HG03354 (cell line): Measurements from ENCODE around the gene NGEF.
"Not testable (repeated sequence)": the region's sequence is repeated elsewhere in the genome, so short reads cannot be mapped to it uniquely, and the experiment has no call there.

Experiments used
- ATAC-seq: cut with Tn5 transposase; IDR thresholded peaks from one replicate; pipeline ENCODE4 v1.9.1; 2021; ENCODE audit warnings: mild to moderate bottlenecking; ENCODE audit not compliant: unreplicated experiment, poor library complexity, severe bottlenecking

Gene NGEF

DNA sequence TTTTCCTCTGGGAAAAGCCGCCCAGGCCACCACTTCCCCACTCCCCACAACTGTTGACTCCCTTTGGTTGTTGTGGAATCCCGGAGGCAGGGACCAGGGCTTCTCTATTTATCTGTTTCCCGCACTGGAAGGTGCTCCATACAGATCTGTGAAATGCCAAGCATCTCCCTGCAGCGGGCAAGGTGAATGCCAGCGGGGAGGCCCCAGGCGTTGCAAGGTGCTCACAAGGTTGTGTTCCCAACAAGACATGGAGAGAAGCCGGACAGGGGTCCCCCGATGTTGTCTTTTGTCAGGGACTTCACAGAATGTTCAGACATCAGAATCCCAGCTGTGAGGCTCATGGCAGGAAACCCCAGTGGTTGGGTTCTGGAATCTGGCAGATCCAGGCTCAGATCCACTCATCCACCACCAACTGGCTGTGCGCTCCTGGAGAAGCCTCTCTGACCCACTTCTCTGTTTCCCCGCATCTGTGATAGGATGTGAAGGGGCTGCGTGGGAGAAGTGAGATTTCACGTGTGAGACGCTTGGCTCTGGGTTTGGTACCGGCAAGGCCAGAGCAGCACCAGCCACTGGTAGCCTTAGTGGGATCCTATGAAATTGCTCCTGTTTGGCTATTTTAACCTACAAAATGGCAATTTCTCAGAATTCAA lies 10.8 kb upstream of the NGEF start:
- no peak for ATAC-seq

DNA sequence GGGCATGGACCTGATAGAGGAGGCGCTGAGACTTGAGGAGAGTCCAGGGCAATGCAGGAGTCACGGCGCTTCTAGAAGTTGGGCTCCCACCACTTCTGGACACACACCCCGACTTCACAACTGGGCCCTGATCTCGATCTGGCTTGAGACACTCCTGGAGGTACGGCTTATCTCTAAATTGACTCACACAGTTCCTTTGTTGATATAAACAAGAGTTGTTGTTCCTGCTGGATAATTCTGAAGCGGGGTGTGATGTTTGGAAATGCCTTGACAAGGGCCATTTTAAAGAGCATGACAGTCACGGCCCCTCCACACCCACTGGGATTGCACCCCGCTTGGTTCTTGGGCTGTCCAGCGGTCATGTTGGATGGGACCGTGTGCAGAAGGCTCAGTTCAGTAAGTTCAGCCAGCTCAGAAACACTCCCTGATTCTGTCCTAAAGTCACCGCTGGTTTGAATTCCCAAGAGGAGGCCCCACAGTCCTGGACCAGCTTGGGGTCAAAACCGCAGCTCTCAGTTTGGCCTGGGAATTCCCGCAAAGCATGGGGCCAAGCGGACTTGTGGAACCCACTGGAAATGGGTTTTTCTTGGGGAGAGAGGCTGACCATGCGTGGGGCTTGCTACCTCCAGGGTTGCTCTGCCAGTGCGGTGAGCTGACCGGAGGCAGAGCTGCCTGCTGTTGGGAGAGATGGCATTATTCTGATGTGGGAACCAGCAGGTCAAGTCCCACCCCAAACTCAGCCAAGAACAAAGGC lies 10.1 kb upstream of the NGEF start:
- no peak for ATAC-seq

DNA sequence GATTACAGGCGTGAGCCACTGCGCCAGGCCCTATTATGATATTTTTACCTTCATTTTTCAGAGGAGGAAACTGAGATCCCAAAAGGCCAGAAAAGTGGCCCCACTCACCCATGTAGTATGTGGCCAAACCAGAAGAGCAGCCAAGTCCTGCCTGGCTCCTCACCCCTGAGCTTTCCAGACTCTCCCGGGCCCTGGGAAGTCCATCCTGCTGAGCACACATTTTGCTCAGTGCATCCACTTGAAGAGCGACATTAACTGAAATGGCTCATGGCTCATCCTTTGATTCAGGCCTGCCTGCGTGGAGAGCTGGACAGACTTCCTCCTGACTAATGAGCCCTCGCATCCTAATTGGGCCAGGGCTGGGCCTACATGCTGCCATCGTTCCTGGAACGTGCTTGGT lies 9.5 kb upstream of the NGEF start:
- ATAC-seq: no peak

DNA sequence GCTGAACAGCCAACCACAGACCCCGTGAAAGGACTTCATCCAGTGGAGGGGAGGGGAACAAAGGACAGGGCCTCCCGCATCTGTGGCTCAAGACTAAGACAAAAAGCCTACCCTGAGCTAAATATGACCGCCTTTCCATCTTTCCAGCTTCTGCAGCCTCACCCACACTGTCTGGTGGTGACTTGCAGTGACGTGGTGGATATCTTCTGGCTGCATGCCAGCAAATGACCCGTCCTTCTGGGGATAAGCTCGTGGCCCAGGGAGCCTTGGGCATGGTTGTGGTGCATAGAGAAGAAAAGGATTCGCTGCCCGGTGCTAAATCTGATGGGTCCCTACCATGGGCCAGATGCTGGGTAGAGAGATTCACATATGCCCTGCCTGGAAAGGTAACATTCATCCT lies 8.7 kb upstream of the NGEF start:
- ATAC-seq: no peak

DNA sequence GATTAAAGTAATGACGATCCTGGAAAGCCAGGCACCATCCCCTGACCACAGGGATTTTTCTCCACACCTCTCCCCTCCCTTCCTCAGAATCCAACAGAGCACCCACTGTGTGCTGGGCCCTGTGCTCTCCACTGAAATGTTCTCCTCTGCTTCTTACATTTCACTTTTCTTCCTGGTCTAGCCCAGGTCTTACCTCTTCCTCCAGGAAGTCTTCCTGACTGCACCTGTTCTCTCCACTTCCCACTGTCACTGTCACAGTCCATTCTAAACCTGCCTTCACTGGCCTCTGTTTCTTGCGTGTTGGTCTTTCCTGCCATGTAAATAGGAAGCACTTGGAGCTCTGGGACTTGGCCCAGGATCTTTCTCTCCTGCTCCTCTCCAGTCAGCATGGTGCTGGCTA lies 7.4 kb upstream of the NGEF start:
- ATAC-seq: no peak

DNA sequence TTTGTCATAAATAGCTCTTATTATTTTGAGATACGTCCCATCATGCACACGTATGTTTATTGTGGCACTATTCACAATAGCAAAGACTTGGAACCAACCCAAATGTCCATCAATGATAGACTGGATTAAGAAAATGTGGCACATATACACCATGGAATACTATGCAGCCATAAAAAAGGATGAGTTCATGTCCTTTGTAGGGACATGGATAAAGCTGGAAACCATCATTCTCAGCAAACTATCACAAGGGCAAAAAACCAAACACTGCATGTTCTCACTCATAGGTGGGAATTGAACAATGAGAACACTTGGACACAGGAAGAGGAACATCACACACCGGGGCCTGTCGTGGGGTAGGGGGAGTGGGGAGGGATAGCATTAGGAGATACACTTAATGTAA lies 6.6 kb upstream of the NGEF start:
- not testable (repeated sequence) for ATAC-seq

DNA sequence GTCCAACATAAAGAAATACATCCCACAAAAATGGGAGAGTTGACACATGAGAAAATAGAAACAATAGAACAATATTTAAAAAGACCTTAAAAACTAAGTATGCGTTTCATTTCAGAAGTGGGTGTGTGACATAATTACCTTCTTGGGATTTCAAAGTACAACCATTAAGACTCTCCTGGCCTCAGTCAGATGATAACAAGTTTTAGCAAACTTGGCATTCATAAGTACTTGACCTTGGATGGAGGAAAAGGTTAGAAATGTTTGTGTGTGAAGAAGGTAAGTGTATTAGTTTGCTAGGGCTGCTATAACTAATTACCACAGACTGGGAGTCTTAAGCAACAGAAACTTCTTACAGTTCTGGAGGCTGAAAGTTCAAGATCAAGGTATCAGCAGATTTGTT lies 4.9 kb upstream of the NGEF start:
- no peak for ATAC-seq

DNA sequence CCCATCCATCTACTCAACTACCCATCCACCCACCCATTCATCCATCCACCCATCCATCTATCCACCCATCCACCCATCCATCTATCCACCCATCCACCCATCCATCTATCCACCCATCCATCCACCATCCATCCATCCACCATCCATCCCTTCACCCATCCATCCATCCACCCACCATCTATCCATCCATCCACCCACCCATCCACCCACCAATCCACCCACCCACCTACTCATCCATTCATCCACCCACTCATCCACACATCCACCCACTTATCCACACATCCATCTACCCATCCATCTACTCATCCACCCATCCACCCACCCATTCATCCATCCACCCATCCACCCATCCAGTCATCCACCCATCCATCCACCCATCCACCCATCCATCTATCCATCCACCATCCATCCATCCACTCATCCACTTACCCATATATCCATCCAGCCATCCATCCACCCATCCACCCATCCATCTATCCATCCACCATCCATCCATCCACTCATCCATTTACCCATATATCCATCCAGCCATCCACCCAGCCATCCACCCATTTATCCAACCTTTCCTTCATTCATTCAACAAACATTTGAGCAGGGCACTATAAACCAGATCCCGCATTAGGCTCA lies 2.1 kb upstream of the NGEF start:
- ATAC-seq: no peak

DNA sequence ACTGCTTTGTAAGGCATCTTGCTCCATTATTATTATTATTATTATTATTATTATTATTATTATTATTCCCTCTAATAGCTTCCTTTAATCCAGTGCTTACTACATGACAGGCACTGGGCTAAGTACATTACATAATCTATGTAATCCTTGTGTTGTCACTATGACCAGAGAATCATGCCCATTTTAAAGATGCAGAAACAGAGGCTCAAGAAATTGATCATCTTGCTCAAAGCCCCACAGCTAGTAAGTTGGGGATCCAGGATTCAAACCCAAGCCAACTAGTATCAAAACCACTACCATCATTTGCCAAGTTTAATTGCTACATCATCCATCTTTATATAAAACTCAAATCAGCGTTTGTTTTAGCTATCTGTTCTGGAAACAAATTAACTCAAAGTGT lies 594 bp upstream of the NGEF start:
- no peak for ATAC-seq

DNA sequence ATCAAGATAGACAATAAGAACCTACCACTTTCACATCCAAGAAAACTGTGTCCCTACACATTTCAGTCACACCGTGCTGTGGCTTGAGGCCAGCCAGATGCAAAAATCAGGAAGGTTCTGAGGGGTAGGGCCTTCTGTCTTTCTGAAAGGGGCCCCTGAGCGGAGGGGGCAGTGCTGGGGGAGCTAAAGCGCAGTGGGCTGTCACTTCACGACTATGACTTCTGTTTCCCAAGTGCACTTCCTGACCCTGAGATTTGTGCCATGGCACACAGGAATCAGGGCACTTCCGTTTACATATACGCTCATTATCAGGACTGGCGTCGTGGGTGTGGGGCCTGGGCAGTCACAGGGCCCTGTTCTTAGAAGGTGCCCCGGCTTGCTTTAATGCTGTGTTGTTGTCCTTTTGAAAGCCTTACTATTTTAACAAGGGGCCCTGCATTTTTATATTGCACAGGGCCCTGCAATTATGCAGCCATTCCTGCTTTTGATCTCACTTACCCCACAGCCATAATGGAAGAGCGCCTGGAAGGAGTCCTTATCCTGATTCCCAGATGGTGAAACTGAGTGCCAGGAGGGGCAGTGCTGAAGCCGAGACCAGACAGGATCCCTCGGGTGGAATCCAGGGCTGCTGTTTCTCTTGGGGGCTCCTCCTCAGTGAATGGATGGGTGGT lies 620 bp downstream of the NGEF start:
- no peak for ATAC-seq

DNA sequence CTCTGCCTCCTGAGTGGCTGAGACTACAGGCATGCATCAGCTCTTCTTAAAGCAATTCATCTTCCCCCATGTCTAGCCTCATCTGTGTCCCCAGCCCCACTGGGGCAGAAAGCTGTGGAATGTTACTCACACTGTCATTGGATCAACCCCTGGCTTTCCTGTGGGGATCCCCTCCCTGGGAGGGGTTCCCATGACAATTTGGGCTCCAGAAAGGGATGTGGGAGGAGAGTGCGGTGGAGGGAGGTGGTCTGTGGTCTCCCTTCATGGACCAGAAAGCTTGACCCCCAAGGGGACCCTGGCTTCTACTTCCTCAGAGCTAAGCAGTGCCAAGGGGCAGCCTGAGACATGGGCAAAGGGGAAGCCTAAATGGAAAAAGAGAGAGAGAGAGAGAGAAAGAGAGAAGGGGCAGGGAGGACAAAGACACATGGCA lies 1.3 kb downstream of the NGEF start:
- no peak for ATAC-seq

DNA sequence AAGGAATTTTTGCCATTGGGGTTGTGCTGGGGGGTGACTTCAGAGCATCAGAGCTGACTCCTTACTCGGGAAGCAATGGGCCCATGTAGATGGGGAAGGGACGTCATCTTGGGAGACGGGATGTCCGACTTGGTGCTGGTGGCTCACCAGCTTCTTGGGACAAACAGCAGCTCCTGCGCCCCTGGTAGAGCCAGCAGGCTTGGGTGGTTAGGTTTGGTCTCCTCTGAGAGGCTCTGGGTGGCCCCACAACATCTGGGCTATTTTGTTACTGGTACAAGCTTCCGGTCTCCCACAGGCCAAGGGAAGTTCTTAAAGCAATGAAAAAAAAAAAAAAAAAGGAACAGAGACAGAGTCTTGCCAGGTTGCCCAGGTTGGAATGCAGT lies 1.8 kb downstream of the NGEF start:
- no peak for ATAC-seq

DNA sequence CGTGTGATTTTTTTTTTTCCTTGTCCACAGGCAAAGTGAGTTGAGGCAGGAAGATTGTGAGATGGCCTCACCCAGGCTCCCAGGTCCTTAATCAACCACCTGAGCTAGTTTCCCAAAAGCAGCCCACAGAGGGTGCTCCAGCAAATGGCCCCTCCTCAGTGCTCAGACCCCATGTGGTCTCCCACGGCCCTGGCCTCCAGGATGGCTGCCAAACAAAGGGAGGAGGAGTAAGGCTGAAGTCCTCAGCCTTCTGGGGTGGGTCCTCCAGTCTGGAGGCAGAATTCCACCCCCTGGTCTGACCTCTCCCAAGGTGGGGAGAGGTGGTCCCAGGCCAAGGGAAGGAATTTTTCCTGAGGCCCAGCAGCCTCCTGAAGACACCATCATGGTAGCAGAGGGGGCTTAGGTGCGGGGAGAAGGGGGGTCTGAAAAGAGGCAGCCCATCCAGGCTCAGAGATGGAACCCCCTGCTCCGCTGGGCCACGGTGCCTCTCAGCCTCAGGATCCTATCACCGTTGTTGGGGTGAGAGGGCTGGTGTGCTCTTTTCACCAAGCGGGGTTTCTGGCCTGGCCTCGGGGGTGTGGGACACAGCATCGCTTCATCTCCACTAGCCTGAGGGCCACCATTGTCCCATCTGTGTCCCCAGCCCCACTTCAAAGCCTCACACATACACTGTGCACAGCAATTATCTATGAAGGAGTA lies 2.3 kb downstream of the NGEF start:
- no peak for ATAC-seq

DNA sequence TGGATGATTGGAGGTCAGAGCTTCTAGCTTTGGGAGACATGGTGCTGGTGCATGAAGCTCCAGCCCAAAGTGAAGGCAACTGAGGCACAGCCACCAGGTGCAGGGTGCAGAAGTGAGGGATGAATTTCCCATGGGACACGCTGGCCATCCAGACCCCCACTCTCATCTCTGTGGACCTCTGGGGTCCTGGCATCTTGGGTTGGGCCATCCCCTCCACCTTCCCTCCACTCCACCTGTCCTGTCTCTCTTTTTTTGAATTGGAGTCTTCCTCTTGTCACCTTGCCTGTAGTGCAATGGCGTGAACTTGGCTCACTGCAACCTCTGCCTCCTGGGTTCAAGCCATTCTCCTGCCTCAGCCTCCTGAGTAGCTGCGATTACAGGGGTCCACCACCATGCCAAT lies 3.4 kb downstream of the NGEF start:
- ATAC-seq: no peak

DNA sequence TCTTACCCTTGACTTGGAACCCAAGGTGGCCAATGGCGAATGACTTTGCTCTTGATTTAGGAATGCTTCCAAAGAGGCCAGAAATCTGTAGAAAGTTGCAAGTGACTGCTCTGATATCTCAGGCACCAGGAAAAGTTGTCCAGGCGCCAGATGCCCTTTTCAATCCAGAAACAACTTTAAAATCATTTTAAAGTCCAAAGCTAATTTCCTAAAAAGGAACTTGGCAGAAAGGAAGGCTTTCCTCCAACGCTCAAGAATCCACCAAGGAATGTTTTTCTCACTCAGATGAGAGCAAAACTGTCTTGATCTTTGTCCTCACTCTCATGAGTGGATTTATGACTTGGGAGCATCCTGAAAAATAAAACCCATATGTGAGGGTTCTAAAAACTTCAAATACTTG lies 5.3 kb downstream of the NGEF start:
- ATAC-seq: no peak

DNA sequence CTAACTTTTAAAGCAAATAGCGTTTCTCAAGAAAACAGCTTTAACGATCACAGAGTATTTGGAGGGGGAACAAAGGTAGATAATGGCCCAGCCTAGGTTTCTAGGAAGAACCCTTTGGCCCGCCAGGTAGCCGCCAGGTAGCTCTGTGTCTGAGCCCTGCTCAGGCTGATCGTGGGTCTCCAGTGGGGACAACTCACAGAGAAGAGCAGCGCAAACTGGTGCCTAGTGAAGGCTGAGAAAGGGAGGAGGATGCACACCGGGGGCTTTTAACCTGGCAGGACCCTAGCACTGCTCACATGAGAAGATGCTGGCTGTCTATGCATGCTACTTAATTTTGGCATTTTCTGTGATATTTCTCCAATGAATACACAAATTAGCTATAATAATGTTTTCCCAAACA lies 5.8 kb downstream of the NGEF start:
- no peak for ATAC-seq

DNA sequence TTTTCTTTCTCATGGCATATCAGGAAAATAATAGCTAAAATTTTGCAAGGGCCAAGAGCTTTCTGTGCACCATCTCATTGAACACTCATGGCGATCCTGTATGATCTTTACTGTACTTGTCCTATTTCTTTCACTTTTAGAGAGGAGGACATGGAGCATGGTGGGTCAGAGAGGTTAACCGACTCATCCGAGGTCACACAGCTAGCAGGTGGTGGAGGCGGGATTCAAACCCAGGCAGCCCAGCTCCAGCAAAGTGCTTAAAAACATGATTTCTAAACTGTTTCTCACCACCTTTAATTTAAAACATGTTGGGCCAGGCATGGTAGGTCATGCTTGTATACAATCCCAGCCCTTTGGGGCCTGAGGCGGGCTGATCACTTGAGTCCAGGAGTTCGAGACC lies 6.4 kb downstream of the NGEF start:
- no peak for ATAC-seq

DNA sequence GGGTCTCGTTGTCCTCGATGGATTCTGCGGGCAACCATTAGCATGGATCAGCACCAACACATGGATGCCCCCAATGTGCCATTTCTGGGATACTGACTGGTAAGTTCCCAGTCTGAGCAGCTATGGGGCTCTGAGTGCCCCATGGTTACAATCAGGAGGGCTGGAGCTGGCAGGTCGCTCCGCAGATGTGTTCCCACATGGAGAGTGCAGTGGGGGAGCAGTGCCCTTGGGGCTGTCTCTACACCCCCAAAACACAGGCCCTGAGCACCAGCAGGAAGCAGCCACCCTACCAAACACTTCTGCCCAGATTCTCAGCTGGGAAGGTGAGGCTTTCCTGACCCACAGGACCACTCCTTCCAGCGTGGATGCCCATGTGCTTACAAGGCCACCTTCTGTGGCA lies 8.0 kb downstream of the NGEF start:
- no peak for ATAC-seq

DNA sequence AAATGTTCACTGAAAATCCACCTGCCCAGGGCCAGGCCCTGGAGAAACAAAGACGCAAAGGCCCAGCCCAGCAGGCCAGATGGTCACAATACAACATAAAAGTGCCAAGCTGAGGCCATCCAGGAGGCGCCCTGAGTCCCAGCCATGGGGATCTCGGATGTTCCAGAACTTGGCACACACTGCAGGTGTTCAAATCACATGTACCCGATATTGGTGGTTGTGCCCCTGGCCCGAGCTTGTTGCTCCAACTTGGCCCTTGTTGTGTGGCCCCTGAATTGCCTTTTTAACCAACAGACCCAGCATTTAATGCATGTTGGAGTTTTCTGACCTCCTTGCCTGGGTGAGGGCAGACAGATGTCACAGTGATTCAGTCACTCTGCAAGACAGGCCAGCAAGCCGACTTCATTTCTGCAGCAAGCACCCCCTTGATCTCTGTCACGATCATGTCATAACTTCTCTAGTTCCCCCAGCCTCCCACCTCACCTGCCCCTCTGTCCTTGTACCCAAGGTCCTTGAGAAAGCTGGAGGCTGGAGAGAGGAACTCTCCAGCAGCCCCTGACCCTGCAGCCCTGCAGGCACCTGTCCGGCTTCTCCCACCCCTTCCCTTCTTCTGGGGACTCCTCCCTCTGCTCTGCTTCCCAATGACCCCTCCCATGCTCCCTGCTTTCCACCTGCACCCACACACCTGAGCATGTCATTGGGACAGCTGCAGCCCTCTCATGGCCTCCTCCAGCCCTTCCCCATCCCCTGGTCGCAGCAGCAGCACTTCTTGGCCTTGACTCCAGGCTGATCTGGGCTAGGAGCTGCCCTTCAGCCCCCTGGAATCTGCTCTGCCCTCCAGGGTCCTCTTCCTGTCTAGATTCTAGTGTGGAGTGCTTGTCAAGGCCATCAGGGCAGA lies 9.1 kb downstream of the NGEF start:
- ATAC-seq: no peak
